OCI-LY1 (cell line): ENCODE measurements around the gene GALNTL6.

Experiments used
- CTCF ChIP-seq: fragments of 200-600 bp; sonication (generic), shearing (Covaris generic); IDR thresholded peaks from 2 replicates; pipeline ENCODE4 v1.5.1; 2017; ENCODE audit warnings: mild to moderate bottlenecking, antibody characterized with exemption, low read length, moderate library complexity, mixed read lengths
- EZH2 ChIP-seq: fragments of 200-600 bp; sonication (generic), shearing (Covaris generic); IDR thresholded peaks from 2 replicates; pipeline ENCODE4 v1.8.0; 2017; ENCODE audit warnings: borderline replicate concordance, mixed run types, mild to moderate bottlenecking, antibody characterized with exemption, low read length, moderate library complexity, mixed read lengths

- TF ChIP-seq CTCF (no peak), EZH2 (no peak)
Observed at GRCh38 chr4:172619218-172619617, 806.0 kb downstream of the GALNTL6 start.
